HG03521 (cell line): ENCODE measurements around the gene COLEC12.
"Not testable (repeated sequence)": the region's sequence is repeated elsewhere in the genome, so short reads cannot be mapped to it uniquely, and the experiment has no call there.

ENCODE experiments used
- ATAC-seq: cut with Tn5 transposase; IDR thresholded peaks from one replicate; pipeline ENCODE4 v1.9.1; 2021; ENCODE audit warnings: mild to moderate bottlenecking, moderate library complexity; ENCODE audit not compliant: unreplicated experiment

Gene COLEC12

GRCh38 chr18:332007-332406 is 168.5 kb downstream of the COLEC12 start:
- ATAC-seq = no peak

GRCh38 chr18:331221-331821 is 169.2 kb downstream of the COLEC12 start:
- ATAC-seq = no peak

GRCh38 chr18:328928-329327 is 171.6 kb downstream of the COLEC12 start:
- no peak for ATAC-seq

DNA sequence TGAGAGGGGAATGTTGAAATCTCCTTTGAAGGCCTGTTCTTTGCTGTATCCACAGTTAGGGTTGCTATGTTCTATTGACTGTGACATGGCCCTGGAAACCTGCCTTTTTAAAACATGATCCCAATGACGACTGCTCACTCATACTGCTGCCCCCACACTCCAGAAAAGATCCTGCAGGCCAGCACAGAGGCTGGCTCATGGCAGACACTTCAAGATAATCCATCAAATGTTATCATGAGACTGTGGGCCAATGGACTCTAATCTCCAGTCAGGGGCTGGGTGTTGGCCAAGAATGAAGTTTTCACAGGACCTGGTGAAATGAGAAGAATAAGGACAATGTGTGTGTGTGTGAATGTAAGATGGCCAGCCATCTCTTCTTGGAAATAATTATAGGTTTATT is 173.7 kb downstream of the COLEC12 start:
- no peak for ATAC-seq

- no peak for ATAC-seq
These were observed 177.3 kb downstream of the COLEC12 start for GRCh38 chr18:323253-323622.

DNA sequence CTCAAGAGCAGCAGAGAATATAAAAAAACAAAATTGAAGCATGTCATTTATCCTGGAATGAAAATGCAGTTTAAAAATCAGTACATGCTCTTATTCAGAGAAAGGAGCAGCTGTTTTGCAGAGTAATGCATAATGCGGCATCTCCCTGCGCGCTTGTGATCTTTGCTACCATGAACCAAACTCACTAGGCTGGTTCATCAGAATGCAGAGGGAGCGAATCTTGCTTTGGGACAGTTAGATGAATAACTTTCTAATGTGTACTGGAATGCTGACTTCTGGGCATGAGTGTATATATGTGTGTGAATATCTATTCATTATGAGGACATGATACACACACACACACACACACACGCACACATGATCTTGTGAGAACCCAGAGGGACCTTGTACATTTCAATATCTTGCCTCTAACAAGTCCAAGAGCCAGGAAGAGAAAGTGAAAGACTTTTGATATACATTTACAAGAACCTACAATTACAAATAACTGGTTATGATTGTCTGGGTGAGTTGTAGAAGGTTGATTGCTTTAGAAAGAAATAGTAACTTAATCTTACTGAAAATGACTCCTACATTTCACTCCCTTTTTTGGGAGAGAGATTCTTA is 178.5 kb downstream of the COLEC12 start:
- no peak for ATAC-seq

DNA sequence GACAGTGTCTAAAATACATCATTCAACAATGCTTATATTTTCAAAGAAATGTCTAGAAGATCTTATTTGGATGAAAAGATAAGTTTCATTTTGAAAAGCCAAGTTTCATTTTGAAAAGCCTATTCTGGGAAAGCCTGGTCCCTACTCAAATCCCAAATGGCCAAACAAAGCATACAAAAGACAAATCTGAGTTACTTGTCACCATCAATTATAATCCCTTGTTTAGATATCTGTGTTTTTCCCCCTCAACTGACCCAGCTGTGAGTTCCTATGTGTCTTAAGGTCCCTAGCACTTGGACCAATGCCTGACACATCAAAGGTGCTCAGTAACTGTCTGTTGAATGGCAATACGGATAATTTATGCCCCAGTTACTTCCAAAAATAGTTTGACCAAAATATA is 180.3 kb downstream of the COLEC12 start:
- no peak for ATAC-seq

DNA sequence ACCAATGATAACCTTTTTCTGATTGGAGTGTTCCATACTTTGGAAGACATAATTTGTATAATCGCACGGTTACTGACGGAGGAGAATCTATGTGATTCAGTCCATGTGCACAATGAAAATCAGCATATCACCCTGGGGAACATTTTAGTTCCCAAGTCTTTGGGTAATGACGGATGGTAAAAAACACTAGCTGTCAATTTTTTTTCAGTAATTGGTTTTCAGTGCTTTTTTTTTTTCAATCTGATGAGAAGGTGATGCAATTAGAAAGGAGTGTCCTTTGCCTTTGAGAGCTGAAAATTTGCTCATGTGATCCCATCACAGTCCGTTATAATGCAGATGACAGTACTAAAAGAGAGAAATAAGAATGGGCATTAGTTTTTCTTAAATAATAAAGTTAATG is 180.8 kb downstream of the COLEC12 start:
- no peak for ATAC-seq

GRCh38 chr18:318791-319291 is 181.7 kb downstream of the COLEC12 start:
- ATAC-seq = no peak

DNA sequence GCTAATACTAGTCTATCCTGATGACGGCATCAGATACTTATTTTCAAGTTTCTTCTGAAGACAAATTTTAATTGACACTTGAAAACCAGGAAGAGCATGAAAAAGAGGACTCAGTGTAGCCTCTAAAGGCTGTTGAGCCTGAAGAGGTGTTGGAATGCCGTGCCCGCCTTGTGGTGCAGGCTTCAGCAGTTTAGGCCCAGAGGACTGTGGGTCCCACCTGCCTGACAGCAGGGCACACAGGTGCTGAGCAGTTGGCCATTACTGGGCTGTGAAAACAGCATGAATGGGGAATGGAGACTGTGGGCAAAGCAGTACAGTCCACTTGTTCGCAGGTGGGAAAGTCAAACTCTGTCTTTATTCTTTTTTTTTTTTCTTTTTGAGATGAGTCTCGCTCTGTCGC is 182.9 kb downstream of the COLEC12 start:
- ATAC-seq = no peak

GRCh38 chr18:316393-316792 is 184.1 kb downstream of the COLEC12 start:
- ATAC-seq = no peak

- no peak for ATAC-seq
These were observed 186.6 kb downstream of the COLEC12 start for GRCh38 chr18:313931-314330.

GRCh38 chr18:312415-312814 is 188.1 kb downstream of the COLEC12 start:
- ATAC-seq = no peak

DNA sequence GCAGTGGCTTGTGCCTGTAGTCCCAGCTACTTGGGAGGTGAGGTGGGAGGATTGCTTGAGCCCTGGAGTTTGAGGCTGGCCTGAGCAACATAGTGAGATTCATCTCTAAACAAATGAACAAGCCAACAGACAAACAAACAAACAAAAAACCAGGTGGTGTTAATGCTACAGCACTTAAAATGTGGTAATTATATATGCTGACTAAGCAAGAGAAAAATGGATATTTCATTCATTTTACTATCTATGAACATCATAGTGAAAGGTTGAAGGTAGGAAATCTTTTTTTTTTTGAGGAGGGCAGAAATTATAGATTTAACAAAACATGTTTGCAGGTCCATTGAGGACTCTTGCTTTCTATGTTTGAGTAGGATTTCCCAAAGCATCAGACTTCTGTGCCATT is 190.5 kb downstream of the COLEC12 start:
- ATAC-seq = no peak

- ATAC-seq = not testable (repeated sequence)
These were observed 192.4 kb downstream of the COLEC12 start for GRCh38 chr18:308086-308485.

DNA sequence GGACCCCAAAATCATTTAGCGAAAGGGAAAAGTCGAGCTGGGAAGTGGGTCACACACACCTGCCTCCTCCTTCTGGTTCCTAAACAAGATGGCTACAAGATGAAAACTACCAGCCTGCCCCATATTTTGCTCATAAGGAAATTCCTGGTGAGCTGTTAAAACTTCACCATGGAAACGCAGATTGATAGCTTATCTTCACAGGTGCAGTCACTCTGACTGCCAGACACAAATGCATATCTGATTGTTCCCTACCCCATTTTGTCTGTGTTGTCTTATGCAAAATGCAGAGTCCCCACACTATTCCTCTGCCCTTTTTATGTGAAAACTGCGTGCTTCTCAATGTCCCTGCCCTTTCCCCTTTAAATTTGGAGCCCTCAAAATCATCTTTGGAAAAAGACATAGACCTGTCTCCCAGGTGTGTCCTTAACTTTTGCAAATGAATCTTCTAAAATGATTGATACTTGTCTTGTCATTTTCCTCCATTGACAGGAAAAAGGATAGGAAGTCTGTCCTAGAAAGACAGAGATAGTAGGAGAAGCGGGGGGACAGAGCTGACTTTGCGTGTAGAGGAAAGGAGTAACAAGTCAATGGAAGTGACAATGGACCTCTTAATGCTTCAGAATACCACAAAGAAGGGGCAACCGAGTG is 193.8 kb downstream of the COLEC12 start:
- no peak for ATAC-seq

DNA sequence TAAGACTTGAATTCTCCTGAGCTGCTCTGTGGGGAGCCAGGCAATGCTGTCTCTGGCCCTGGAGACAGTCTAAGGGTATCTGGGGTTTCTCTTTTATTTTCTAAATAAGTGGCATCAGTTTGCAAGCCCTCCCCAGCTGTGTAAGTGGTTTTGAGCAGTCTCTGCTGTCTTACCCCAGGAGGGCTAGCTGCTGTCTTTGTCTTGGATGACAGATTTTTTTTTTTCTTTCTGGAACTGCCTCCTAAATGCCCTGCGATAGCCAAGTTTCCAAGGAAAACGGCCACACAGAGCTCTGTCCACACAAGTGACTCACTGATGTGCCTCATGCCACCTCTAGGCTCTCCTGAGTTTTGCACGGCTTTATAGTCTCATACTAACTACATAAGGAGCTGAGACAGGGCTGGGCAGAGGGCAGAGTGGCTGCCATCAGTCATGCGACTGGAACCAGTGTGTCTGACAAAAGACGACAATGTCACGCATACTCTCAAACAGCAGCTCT is 195.4 kb downstream of the COLEC12 start:
- no peak for ATAC-seq

- no peak for ATAC-seq
These were observed 196.9 kb downstream of the COLEC12 start for GRCh38 chr18:303607-304006.

DNA sequence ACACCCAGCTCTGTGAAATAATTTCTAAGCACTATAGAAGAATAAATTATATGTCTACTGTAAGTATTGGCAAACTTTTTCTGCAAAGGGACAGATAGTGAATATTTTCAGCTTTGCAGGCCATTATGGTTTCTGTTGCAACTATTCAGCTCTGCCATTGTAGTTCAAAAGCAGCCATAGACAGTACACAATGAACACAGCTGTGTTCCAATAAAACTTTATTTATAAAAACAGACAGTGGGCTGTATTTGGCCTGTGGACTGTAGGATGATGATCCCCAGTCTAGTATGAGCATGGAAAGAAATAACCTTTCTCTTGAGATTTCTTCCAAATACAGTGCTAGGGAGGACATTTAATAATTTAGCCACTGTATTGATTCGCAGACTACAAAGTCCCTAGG is 197.5 kb downstream of the COLEC12 start:
- ATAC-seq = no peak

DNA sequence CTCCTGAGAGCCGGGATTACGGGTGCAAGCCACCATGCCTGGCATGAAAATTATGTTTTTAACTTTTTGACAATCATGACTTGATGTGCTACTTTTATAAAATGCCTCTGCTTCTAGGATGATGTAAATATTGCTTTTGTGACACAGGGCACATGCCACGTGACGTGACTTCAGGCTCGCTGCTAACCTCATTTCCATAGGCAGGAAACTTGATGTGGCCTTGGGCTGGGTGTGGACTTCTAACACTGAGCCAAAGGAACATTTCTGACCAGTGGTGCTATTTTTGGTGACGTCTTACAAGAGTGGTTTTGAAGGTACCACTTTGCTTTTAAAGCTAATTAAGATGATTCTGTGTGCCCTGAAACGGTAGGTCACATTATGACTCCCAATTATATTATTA is 198.4 kb downstream of the COLEC12 start:
- no peak for ATAC-seq

- ATAC-seq = no peak
These were observed 202.6 kb downstream of the COLEC12 start for GRCh38 chr18:297936-298335.

DNA sequence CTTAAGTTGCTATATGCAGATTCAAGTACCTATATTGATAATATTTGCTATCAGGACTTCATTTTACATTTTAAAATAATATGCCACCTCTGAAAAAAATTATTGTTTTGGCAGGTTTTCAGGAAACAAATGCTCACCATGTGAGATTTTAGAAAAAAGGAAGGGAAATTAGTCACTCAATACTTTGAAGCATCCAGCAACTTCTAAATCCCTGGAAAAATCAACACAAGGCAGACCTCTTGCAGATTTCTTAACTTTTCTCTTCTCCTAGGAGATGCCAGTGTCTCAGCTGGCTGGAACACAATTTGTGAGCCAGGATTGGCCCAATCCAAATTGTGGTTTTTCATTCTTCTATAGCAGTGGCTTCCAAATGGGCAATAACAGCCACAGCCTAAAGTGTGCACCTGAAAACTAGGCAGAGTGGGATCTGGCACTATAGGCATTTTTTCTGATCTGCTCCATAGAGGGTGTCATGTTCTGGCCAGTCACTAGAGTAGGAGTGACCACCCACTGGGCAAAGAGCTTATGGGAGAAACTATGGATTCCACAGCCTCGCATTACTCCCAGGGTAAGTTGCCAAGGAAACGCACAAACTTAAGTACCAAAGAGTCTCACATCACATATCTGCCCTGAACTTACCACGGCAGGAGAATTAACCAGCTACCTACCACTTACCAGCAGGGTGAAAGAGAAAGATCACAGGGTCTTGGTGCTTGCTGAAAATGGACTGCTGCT is 204.6 kb downstream of the COLEC12 start:
- no peak for ATAC-seq
